Chondrocyte (in vitro differentiated cells): ENCODE results near the gene C5orf46. TPM values are rescaled to one million over a fixed set of nuclear protein-coding genes. Genes with fewer than 3 reads are reported as not detected.

Source experiments
- DNase-seq: peaks from one replicate; pipeline ENCODE4 v3.0.0; 2021; ENCODE audit warnings: mixed read lengths, low spot score
- H3K27ac Mint-ChIP-seq: one replicate; pipeline ENCODE4 v1.8.0; 2021; ENCODE audit warnings: mild to moderate bottlenecking, moderate library complexity, mixed read lengths; ENCODE audit not compliant: unreplicated experiment
- H3K27me3 Mint-ChIP-seq: 2 replicates; pipeline ENCODE4 v1.8.0; 2021; ENCODE audit warnings: low read depth, mixed read lengths
- H3K36me3 Mint-ChIP-seq: 2 replicates; pipeline ENCODE4 v1.8.0; 2021; ENCODE audit warnings: low read depth, mixed read lengths
- H3K4me1 Mint-ChIP-seq: 2 replicates; pipeline ENCODE4 v1.8.0; 2021; ENCODE audit warnings: low read depth, mild to moderate bottlenecking, mixed read lengths
- H3K4me3 Mint-ChIP-seq: one replicate; pipeline ENCODE4 v1.8.0; 2021; ENCODE audit warnings: mild to moderate bottlenecking, moderate library complexity, mixed read lengths; ENCODE audit not compliant: unreplicated experiment
- H3K9me3 Mint-ChIP-seq: 2 replicates; pipeline ENCODE4 v1.8.0; 2021; ENCODE audit warnings: low read depth, mixed read lengths
- total RNA-seq: library from RNA; stranded (reverse); gene quantifications from 3 replicates; pipeline ENCODE4 v1.2.1, GENCODE V29; 2021
- TF ChIP-seq, protein P1 (sequence below): fragments of 200-600 bp; sonication (generic); IDR thresholded peaks from 2 replicates; pipeline ENCODE4 v1.5.0; 2021; ENCODE audit warnings: antibody characterized with exemption, mild to moderate bottlenecking, moderate library complexity

C5orf46 gene
- total RNA-seq, 1 donor from 2014 or later, result 7.8 TPM

DNA sequence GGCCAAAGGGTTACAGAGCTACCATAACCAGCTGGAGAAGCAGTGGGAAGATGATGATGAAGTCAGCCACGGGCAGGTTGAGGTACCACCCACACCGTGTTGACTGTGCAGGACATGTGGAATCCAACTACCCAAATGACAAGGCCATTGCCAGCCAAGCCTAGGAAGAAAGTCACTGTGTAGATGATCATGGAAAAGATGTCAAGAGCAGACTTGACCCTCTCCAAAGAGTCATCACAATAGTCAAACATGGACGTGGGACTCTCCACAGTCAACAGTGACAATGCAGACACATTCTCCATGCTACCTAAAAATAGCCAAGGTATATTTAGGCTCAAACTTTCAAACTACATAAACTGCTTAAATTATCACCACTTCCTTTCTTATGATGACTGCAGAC lies 54.0 kb downstream of the C5orf46 start:
- DNase-seq, result no peak
- Mint-ChIP-seq H3K4me1 (no peaks in the 10 kb centered on the region), H3K4me3 (no peak overlapping the region), H3K27ac (no peak overlapping the region), H3K9me3 (no peaks in the 10 kb centered on the region), H3K36me3 (no peaks in the 10 kb centered on the region), H3K27me3 (peaks cover 57% of the 10 kb centered on the region)
- TF ChIP-seq, protein P1, sequence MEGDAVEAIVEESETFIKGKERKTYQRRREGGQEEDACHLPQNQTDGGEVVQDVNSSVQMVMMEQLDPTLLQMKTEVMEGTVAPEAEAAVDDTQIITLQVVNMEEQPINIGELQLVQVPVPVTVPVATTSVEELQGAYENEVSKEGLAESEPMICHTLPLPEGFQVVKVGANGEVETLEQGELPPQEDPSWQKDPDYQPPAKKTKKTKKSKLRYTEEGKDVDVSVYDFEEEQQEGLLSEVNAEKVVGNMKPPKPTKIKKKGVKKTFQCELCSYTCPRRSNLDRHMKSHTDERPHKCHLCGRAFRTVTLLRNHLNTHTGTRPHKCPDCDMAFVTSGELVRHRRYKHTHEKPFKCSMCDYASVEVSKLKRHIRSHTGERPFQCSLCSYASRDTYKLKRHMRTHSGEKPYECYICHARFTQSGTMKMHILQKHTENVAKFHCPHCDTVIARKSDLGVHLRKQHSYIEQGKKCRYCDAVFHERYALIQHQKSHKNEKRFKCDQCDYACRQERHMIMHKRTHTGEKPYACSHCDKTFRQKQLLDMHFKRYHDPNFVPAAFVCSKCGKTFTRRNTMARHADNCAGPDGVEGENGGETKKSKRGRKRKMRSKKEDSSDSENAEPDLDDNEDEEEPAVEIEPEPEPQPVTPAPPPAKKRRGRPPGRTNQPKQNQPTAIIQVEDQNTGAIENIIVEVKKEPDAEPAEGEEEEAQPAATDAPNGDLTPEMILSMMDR, result no peak

DNA sequence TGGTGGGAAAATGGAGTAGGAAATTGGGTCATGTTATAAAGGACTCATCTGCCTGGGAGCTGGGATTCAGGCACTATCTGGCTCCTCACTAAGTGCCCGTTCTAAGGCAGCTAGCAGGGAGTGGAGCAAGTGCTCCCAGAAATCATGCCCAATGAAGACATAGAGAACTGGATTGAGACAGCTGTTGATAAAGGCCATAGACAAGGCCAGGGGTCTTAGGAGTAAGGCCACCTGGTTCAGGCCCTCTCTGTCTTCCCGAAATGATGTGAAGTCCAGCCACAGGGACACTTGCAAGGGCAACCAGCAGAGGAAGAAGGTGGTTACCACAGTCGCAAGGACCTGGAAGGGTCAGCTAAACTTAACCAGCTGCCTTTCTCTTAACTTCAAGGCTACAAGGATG lies 54.8 kb downstream of the C5orf46 start:
- no peak for DNase-seq
- H3K9me3 Mint-ChIP-seq, result no peaks in the 10 kb centered on the region
- H3K36me3 Mint-ChIP-seq, result no peaks in the 10 kb centered on the region
- TF ChIP-seq, protein P1, result no peak
- no peaks in the 10 kb centered on the region for H3K4me1 Mint-ChIP-seq
- no peak overlapping the region for H3K27ac Mint-ChIP-seq
- no peak overlapping the region for H3K4me3 Mint-ChIP-seq
- H3K27me3 Mint-ChIP-seq, result peaks cover 64% of the 10 kb centered on the region

DNA sequence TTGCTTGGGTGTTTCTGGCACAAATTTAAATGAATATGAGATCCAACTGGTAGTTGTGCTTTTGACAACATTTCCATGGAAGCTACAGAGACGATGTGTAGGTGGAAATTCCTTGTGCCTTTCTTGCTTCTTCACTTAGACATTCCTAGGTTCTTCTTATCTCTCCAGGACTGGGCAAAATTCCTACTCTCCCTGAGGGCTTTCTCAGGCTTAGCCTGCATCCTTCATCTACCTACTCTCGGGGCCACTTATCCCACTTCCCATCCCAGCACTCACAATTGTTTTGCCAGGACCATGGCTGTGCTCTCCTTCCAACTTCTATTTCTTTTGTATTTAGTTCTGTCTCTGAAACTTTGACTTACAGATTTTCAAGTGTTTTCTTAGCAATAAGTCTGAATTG lies 57.1 kb downstream of the C5orf46 start:
- no peak for DNase-seq
- Mint-ChIP-seq H3K27me3 (peaks cover 63% of the 10 kb centered on the region), H3K4me3 (no peak overlapping the region), H3K36me3 (no peaks in the 10 kb centered on the region), H3K4me1 (no peaks in the 10 kb centered on the region), H3K9me3 (no peaks in the 10 kb centered on the region), H3K27ac (no peak overlapping the region)
- TF ChIP-seq, protein P1, result no peak

DNA sequence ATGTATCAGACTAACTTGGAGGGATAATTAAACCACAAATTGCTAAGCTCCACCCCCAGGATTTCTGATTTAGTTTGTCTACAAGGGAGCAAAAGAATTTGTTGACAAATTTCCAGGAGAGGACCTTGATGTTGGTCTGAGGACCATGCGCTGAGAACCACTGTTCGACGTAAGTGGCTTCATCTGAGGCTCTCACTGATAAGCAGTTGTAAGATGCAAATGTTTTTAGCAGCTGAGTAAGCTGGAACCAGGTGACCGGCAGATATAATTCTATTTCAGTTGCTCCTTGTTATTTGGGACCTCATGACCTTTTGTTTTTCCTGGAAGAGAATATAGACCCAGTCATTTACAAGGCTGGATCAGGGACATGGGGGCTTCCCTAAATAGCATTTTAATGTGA lies 60.7 kb downstream of the C5orf46 start:
- Mint-ChIP-seq H3K9me3 (no peaks in the 10 kb centered on the region), H3K4me1 (no peaks in the 10 kb centered on the region), H3K27ac (no peak overlapping the region), H3K36me3 (no peaks in the 10 kb centered on the region), H3K4me3 (no peak overlapping the region), H3K27me3 (peaks cover 53% of the 10 kb centered on the region)
- no peak for DNase-seq
- TF ChIP-seq, protein P1, result no peak

DNA sequence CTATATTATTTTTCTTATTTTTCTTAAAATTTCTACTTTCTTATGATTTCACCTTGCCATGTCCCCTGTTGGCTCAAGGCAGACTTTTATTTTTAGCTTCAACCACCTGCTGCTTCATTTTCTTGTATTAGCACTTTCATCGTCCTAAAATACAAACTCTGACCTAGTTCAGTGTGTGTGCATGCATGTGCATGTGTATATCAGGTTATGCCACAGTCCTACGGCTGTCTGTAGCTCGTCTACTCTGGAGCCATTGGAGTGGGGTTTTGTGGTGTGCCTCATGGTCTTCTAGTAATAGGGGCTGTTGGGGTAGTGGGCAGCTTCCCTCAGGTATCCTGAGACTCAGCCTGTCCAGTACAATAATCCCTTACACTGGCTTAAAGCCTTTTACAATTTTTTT lies 61.5 kb downstream of the C5orf46 start:
- Mint-ChIP-seq H3K27ac (no peak overlapping the region), H3K4me1 (no peaks in the 10 kb centered on the region), H3K4me3 (no peak overlapping the region), H3K36me3 (no peaks in the 10 kb centered on the region), H3K27me3 (peaks cover 52% of the 10 kb centered on the region), H3K9me3 (no peaks in the 10 kb centered on the region)
- TF ChIP-seq, protein P1, result no peak
- DNase-seq, result no peak
